GM12892 (cell line): ENCODE data around the gene TMEM260.

ENCODE experiments used
- POLR2A ChIP-seq: IDR thresholded peaks from 2 replicates; pipeline ENCODE4 v1.6.1; 2011; ENCODE audit warnings: low read depth, low read length, control low read depth
- POLR2AphosphoS5 ChIP-seq: IDR thresholded peaks from 2 replicates; pipeline ENCODE4 v1.6.1; 2011; ENCODE audit warnings: low read depth, low read length, control low read depth

DNA sequence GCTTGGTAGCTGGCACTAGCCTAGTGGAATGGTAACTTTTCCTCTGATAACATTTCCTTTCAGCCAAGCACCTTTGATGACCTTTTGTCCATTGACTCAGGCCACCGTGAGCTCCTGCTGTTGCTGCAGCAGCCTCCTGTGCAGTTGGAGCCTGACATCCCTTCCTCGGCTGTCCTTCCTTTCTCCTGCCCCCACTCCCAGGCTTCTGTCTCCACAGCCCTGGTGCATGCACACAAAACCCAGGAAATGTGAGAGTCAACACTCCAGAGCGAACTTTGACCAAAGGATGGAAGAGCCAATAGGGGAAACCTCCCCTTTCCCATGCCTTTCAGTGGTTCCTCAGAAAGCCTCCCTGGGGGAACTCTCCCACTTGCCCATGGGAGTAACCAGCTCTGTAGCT lies 115.0 kb downstream of the TMEM260 start:
- TF ChIP-seq POLR2A (no peak), POLR2AphosphoS5 (no peak)
